SU-DHL-6 (cell line): ENCODE results near the gene IFI16.
"Not testable (repeated sequence)": the region's sequence is repeated elsewhere in the genome, so short reads cannot be mapped to it uniquely, and the experiment has no call there.

Source experiments
- H2AFZ ChIP-seq: fragments of 200-600 bp; sonication (generic); 2 replicates; pipeline ENCODE4 v1.6.1; 2014; ENCODE audit warnings: low read depth, mild to moderate bottlenecking, moderate library complexity, mixed read lengths, antibody characterized with exemption, low read length; ENCODE audit not compliant: severe bottlenecking
- H3F3A ChIP-seq: fragments of 200-600 bp; shearing (Covaris generic); 2 replicates; pipeline ENCODE4 v1.6.0; 2016; ENCODE audit warnings: antibody characterized with exemption, mild to moderate bottlenecking; ENCODE audit not compliant: insufficient read depth
- H3K27ac ChIP-seq: fragments of 200-600 bp; sonication (generic); 2 replicates; pipeline ENCODE4 v1.5.1; 2016; ENCODE audit warnings: low read depth, mild to moderate bottlenecking, low read length, moderate library complexity, mixed read lengths
- H3K27me3 ChIP-seq: fragments of 200-600 bp; sonication (generic), shearing (Covaris generic); 2 replicates; pipeline ENCODE4 v1.6.0; 2014; ENCODE audit warnings: mild to moderate bottlenecking, low read length
- H3K36me3 ChIP-seq: fragments of 200-600 bp; sonication (generic); 2 replicates; pipeline ENCODE4 v1.6.1; 2014; ENCODE audit warnings: mild to moderate bottlenecking, low read length, mixed read lengths
- H3K4me2 ChIP-seq: fragments of 300-600, 200-600 bp; shearing (Covaris generic), sonication (generic); 2 replicates; pipeline ENCODE4 v1.6.0; 2014; ENCODE audit warnings: low read length, low read depth, mild to moderate bottlenecking; ENCODE audit not compliant: poor library complexity, severe bottlenecking
- H3K4me3 ChIP-seq: fragments of 200-600 bp; sonication (generic); 2 replicates; pipeline ENCODE4 v1.5.1; 2014; ENCODE audit warnings: antibody characterized with exemption, low read length, mild to moderate bottlenecking, mixed read lengths; ENCODE audit not compliant: insufficient read depth, poor library complexity, severe bottlenecking
- H3K79me2 ChIP-seq: fragments of 200-600 bp; sonication (generic); 2 replicates; pipeline ENCODE4 v1.6.1; 2014; ENCODE audit warnings: mild to moderate bottlenecking, low read length, moderate library complexity; ENCODE audit not compliant: insufficient read depth
- H3K9ac ChIP-seq: fragments of 200-600 bp; sonication (generic); 2 replicates; pipeline ENCODE4 v1.7.0; 2014; ENCODE audit warnings: mild to moderate bottlenecking, low read length
- H3K9me2 ChIP-seq: fragments of 200-600 bp; sonication (generic); replicated peaks from 2 replicates; pipeline ENCODE4 v1.6.1; 2014; ENCODE audit warnings: low read length; ENCODE audit not compliant: insufficient read depth
- H3K9me3 ChIP-seq: fragments of 200-600 bp; sonication (generic); 2 replicates; pipeline ENCODE4 v1.6.1; 2014; ENCODE audit warnings: low read length, mixed read lengths; ENCODE audit not compliant: insufficient read depth
- H4K20me1 ChIP-seq: fragments of 200-600 bp; sonication (generic); 2 replicates; pipeline ENCODE4 v1.6.1; 2014; ENCODE audit warnings: low read depth, mild to moderate bottlenecking, antibody characterized with exemption, low read length, moderate library complexity, mixed read lengths
- EZH2phosphoT487 ChIP-seq: fragments of 200-600 bp; sonication (generic), shearing (Covaris generic); conservative IDR thresholded peaks from 2 replicates; pipeline ENCODE4 v1.6.1; 2018; ENCODE audit warnings: mild to moderate bottlenecking, antibody characterized with exemption, low read length, moderate library complexity, mixed read lengths
- TF ChIP-seq, protein P1 (sequence below): fragments of 200-600 bp; sonication (generic); IDR thresholded peaks from one replicate; pipeline ENCODE4 v1.5.1; 2017; ENCODE audit warnings: antibody characterized with exemption, mild to moderate bottlenecking, low read length, moderate library complexity; ENCODE audit not compliant: insufficient read depth, poor library complexity, severe bottlenecking

IFI16 gene

DNA sequence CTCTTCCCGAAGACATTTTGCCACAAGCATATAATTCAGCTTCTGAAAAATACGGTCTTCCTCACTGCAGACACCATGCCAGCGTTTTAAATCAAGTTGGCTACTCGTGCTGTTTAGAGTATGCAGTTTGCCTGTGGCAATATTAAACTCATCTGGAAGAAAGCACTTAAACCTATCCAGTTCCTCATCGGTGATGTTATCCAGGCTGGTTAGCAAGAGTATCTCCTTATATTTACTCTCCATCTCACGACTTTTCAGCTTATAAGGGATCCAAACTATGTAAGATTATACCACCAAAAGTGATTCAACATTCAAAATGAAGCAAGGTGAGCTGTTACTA, 9.7 kb upstream of the IFI16 start:
- TF ChIP-seq, protein P1, sequence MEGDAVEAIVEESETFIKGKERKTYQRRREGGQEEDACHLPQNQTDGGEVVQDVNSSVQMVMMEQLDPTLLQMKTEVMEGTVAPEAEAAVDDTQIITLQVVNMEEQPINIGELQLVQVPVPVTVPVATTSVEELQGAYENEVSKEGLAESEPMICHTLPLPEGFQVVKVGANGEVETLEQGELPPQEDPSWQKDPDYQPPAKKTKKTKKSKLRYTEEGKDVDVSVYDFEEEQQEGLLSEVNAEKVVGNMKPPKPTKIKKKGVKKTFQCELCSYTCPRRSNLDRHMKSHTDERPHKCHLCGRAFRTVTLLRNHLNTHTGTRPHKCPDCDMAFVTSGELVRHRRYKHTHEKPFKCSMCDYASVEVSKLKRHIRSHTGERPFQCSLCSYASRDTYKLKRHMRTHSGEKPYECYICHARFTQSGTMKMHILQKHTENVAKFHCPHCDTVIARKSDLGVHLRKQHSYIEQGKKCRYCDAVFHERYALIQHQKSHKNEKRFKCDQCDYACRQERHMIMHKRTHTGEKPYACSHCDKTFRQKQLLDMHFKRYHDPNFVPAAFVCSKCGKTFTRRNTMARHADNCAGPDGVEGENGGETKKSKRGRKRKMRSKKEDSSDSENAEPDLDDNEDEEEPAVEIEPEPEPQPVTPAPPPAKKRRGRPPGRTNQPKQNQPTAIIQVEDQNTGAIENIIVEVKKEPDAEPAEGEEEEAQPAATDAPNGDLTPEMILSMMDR, result no peak
- TF ChIP-seq EZH2phosphoT487, result no peak
- Histone ChIP-seq H3K4me2 (no peak overlapping the region), H3K9me2 (no peaks in the 10 kb centered on the region), H3K27me3 (no peaks in the 10 kb centered on the region), H3K4me3 (no peak overlapping the region), H3K36me3 (no peaks in the 10 kb centered on the region), H3K79me2 (no peaks in the 10 kb centered on the region), H2AFZ (no peak overlapping the region), H3F3A (no peaks in the 10 kb centered on the region), H3K9ac (no peak overlapping the region), H3K9me3 (no peaks in the 10 kb centered on the region), H4K20me1 (no peaks in the 10 kb centered on the region), H3K27ac (no peak overlapping the region)

DNA sequence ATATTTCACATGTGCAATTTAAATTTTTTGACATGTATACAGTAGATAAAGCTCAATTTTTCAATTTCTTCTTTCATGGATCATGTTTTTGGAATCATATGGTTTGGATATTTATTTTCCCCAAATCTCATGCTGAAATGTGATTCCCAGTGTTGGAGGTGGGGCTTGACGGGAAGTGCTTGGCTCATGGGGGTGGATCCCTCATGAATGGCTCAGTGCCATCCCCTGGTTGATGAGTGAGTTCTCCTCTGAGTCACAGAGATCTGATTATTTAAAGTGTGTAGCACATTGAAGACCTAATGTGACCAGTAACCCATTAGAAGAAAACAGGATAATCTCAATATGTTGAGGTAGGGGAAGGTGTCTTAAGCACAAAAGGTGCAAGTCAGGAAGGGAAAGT, 9.1 kb upstream of the IFI16 start:
- Histone ChIP-seq H3K9me3 (no peaks in the 10 kb centered on the region), H4K20me1 (no peaks in the 10 kb centered on the region), H2AFZ (no peak overlapping the region), H3K4me3 (no peak overlapping the region), H3K79me2 (no peaks in the 10 kb centered on the region), H3K27me3 (no peaks in the 10 kb centered on the region), H3K9ac (no peak overlapping the region), H3F3A (no peaks in the 10 kb centered on the region), H3K9me2 (no peaks in the 10 kb centered on the region), H3K27ac (no peak overlapping the region), H3K36me3 (no peaks in the 10 kb centered on the region), H3K4me2 (no peak overlapping the region)
- TF ChIP-seq, protein P1, result no peak
- no peak for TF ChIP-seq EZH2phosphoT487

DNA sequence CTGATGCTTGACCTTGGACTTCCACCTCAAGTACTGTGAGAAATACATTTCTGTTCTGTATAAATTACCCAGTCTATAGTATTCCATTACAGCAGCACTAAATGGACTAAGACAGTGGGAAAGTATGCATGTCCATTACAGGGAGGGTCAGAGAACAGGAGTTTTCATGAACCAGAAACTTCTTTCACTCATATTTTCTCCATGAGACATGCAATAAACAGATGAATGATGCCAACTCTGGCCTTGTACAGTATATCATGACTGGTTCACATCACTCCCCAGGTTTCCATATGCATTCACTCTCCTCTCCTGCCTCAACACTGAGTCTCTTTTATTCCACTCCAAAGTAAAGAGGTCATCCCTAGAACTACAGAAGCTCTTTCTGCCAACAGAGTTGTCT, 4.5 kb upstream of the IFI16 start:
- Histone ChIP-seq H4K20me1 (no peaks in the 10 kb centered on the region), H2AFZ (no peak overlapping the region), H3K9me3 (no peaks in the 10 kb centered on the region), H3K79me2 (peaks cover 7% of the 10 kb centered on the region), H3K27ac (no peak overlapping the region), H3K4me3 (no peak overlapping the region), H3K9ac (no peak overlapping the region), H3K4me2 (no peak overlapping the region), H3F3A (peaks cover 24% of the 10 kb centered on the region), H3K9me2 (no peaks in the 10 kb centered on the region), H3K36me3 (no peaks in the 10 kb centered on the region; the same call in 1 of the 2 replicates), H3K27me3 (no peaks in the 10 kb centered on the region)
- TF ChIP-seq, protein P1, result no peak
- TF ChIP-seq EZH2phosphoT487, result no peak

DNA sequence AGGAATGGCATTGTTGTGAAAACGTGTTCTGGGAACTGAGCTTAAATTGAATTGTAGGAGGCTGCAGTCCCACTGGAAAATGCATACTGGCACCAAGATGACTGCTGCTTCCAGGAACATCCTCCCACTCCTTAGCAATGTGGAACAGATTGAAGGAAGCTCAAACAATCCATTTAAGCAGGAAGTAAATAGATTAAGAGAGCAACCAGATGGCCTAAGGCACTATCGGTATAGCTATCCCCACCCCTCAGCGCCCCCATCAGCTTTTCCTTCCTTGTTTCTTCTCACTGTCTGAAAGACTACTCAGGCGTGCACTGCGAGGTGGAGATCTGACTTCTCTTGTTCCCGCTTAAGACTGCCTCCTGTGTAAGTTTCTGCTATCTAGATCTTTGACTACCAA, 4.0 kb upstream of the IFI16 start:
- Histone ChIP-seq H3F3A (peaks cover 24% of the 10 kb centered on the region), H3K27me3 (no peaks in the 10 kb centered on the region), H3K9me3 (no peaks in the 10 kb centered on the region), H3K4me3 (no peak overlapping the region), H3K27ac (no peak overlapping the region), H3K79me2 (peaks cover 12% of the 10 kb centered on the region), H3K9me2 (no peaks in the 10 kb centered on the region), H3K36me3 (peaks cover 4% of the 10 kb centered on the region), H3K9ac (no peak overlapping the region), H3K4me2 (peak overlapping the region; percentile 18), H4K20me1 (no peaks in the 10 kb centered on the region), H2AFZ (no peak overlapping the region)
- TF ChIP-seq EZH2phosphoT487, result no peak
- TF ChIP-seq, protein P1, result no peak

DNA sequence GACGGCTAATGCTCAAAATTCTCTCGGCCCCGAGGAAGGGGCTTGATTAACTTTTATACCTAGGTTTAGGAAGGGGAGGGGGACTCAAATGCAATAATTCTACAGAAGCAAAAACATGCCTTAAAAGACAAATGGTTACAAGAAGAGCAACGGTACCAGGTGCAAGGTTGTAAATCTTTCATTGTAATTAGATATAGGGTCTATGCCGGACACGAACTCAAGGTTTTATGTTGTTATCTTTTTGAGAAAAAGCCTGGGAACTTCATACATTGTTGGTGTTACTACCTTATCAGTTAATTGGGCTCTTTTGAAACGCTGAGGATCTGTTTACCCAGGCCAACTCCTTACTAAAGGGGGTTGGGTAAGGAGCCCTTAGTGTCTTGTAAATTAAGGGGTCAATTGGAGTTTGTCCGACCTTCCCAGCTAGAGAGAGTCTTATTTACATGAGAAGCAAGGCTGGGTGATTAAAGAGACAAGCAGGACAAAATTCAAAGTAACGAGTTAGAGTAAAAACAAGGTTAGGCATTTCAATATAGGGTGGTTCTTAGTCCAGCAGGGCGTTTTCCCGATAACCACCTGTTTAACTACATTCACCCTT, 3.4 kb upstream of the IFI16 start:
- not testable (repeated sequence) for H3K36me3 ChIP-seq, H2AFZ ChIP-seq, H3K27me3 ChIP-seq, H3K9me3 ChIP-seq, H3K4me2 ChIP-seq, H3K9me2 ChIP-seq, H3K27ac ChIP-seq, H4K20me1 ChIP-seq, H3K9ac ChIP-seq, H3K4me3 ChIP-seq
- Histone ChIP-seq H3K79me2 (peaks cover 18% of the 10 kb centered on the region), H3F3A (peaks cover 24% of the 10 kb centered on the region)
